H1 (cell line): ENCODE measurements around the gene DYNLRB1. TPM values are rescaled to one million over a fixed set of nuclear protein-coding genes. Genes with fewer than 3 reads are reported as not detected.

Source experiments
- CBX5 ChIP-seq: fragments of 300-800, 300-1000 bp; sonication (generic); IDR thresholded peaks from 2 replicates; pipeline ENCODE4 v1.7.1; 2016; ENCODE audit warnings: antibody characterized with exemption, low read length, low read depth
- CHD1 ChIP-seq: IDR thresholded peaks from 2 replicates; pipeline ENCODE4 v1.6.1; 2012; ENCODE audit warnings: low read depth, low read length, improper control_type of control experiment
- CHD7 ChIP-seq: fragments of 300-600 bp; sonication (generic); IDR thresholded peaks from 2 replicates; pipeline ENCODE4 v1.7.1; 2012; ENCODE audit warnings: low read length, moderate library complexity, mild to moderate bottlenecking, inconsistent platforms; ENCODE audit not compliant: insufficient replicate concordance
- CTCF ChIP-seq, 3 experiments: IDR thresholded peaks; 1 replicate in 2 of 3; 2 replicates in 1 of 3; pipeline versions ENCODE4 v1.5.1 to v1.6.1; 2011; ENCODE audit warnings: low read length in 3 of 3, mild to moderate bottlenecking in 3 of 3, inconsistent platforms in 2 of 3, low read depth in 1 of 3, moderate library complexity in 1 of 3; ENCODE audit not compliant: insufficient read depth in 1 of 3; ENCODE audit errors: control extremely low read depth in 1 of 3
- KDM5A ChIP-seq: fragments of 200-600 bp; IDR thresholded peaks from 2 replicates; pipeline ENCODE4 v1.7.1; 2012; ENCODE audit warnings: mild to moderate bottlenecking, low read length, inconsistent platforms, mixed read lengths
- MAFK ChIP-seq: IDR thresholded peaks from 2 replicates; pipeline ENCODE4 v1.6.1; 2012; ENCODE audit warnings: low read depth, mild to moderate bottlenecking, improper control_type of control experiment, low read length
- NANOG ChIP-seq: IDR thresholded peaks from 2 replicates; pipeline ENCODE4 v1.6.1; 2011; ENCODE audit warnings: low read length, low read depth, mild to moderate bottlenecking, inconsistent platforms; ENCODE audit not compliant: insufficient read depth, poor library complexity, severe bottlenecking
- RNF2 ChIP-seq: fragments of 200-900, 300-1000 bp; sonication (generic); IDR thresholded peaks from 2 replicates; pipeline ENCODE4 v1.7.1; 2016; ENCODE audit warnings: borderline replicate concordance, low read depth, mild to moderate bottlenecking, antibody characterized with exemption, low read length; ENCODE audit not compliant: poor library complexity, severe bottlenecking; ENCODE audit errors: missing control alignments
- ZNF274 ChIP-seq: IDR thresholded peaks from 2 replicates; pipeline ENCODE4 v1.7.0; 2012; ENCODE audit warnings: low read length, borderline replicate concordance; ENCODE audit errors: extremely low read depth
- polyA plus RNA-seq, 7 experiments: library from polyadenylated mRNA; depleted of rRNA in 3 of 7; stranded (reverse) in 5 of 7; unstranded in 2 of 7; fragments of >200 nt in 5 of 7; fragments of 200-250 nt in 2 of 7; gene quantifications; 1 replicate in 5 of 7; 2 replicates in 1 of 7; 4 replicates in 1 of 7; pipeline versions ENCODE4 v1.2.1 to v1.2.3, GENCODE V29; 2011 to 2013; ENCODE audit warnings: missing spikeins in 2 of 7, mixed read lengths in 2 of 7
- total RNA-seq: library from RNA; stranded (reverse); fragmentation: NEBNext Ultra II Directional; extraction: Animal tissue kit (Norgen Biotek cat#: 25700); gene quantifications from 2 replicates; pipeline ENCODE4 v1.2.1, GENCODE V29; 2021

Gene DYNLRB1
- total and polyA plus RNA-seq, 2 of the 8 experiments (the other 6 are each of a cell fraction or from before 2014, with no cell fraction given) = 109 to 214 TPM

DNA sequence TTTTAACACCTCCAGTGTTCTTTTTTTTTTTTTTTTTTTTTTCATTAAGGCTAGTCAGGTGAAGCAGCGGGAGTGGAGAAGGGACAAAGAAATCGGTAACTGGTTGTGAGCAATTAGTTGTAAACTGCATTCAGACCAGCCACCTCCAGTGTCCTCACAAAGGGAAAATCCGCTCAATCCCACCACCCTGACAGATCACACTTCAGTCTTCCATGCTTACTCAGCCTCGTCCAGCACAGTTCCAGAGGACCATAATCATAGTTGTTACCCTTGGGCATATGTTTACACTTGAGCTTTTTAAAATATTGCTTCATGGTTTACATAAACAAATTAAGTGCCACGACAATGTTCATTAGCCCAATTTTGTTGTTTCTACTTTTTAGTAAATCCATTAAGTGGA lies 10.2 kb downstream of the DYNLRB1 start (continued):
- TF ChIP-seq CHD7 = no peak
- no peak for TF ChIP-seq ZNF274
- no peak for TF ChIP-seq RNF2
- no peak for TF ChIP-seq MAFK
- TF ChIP-seq KDM5A = no peak
- TF ChIP-seq CHD1 = no peak
- TF ChIP-seq NANOG = no peak
- TF ChIP-seq CTCF (IDR thresholded peaks at IDR 0.05; ENCODE audit: control extremely low read depth in 1 of 3, insufficient read depth in 1 of 3, low read depth in 1 of 3, low read length in 3 of 3) = no peak
- no peak for TF ChIP-seq CBX5
